ENCODE measurements around the gene PPP1R14D.

The PPP1R14D gene

DNA sequence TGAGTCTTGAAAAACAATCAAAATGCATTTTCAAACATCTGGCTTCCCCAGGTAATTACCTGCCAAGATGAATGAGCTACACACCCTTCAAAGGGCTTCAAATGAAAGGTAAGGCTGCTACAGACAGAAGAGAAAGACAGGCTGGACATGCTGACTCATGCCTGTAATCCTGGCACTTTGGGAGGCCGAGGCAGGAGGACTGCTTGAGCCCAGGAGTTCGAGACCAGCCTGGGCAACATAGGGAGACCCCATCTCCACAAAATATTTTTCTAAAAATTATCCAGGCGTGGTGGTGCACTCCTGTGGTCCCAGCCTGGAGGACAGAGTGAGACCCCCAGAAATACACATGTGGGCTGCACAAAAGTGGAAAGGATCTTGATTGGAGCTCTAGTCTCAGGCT lies 36.1 kb downstream of the PPP1R14D start:
- no peak for DNase-seq (ENCODE audit: low read depth)
- H3K4me3 ChIP-seq (ENCODE audit: low read depth, low read length): no peak overlapping the region

- H3K4me3 ChIP-seq (ENCODE audit: low read depth, low read length): no peak overlapping the region
- DNase-seq (ENCODE audit: low read depth): no peak
Measured at GRCh38 chr15:40790718-40791117, 37.8 kb downstream of the PPP1R14D start.

GRCh38 chr15:40789999-40790398 lies 38.5 kb downstream of the PPP1R14D start:
- DNase-seq (ENCODE audit: low read depth): no peak
- H3K4me3 ChIP-seq (ENCODE audit: low read depth, low read length): no peak overlapping the region

DNA sequence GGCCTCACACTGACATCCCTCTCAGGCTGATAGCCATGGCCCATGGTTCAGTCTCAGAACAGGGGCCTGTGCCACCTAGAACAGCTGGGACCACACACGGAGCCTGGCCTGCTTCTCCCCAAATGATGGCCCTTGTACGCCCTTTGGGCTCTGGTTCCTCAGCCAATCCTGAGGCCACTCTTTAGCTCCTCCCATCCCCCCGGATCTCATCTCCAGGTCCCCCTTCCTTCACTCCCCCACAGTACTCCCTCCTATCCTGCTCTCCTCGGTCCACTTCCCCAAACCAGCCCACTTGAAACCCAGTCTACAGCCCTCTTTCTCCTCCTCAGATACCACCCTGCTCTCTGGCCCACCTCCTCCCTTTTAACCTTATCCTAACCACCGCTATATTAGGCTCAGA lies 39.4 kb downstream of the PPP1R14D start:
- no peak for DNase-seq (ENCODE audit: low read depth)
- H3K4me3 ChIP-seq (ENCODE audit: low read depth, low read length): no peak overlapping the region

DNA sequence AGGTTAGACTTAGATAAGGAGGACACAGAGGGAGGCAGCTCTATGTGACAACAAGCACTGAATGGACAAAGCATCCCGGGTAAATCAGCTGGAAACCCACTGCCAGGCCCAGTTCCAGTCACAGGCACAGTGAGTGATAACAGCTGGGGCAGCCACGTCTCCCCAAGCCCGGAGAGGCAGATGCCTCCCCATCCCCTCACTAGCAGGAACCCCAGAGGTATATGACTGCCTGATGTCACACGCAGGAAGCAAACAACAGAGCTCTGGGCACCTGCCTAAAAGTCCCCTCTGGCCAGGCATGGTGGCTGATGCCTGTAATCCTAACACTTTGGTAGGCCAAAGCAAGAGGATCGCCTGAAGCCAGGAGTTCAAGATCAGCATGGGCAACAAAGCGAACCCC lies 40.5 kb downstream of the PPP1R14D start:
- no peak for DNase-seq (ENCODE audit: low read depth)
- no peak overlapping the region for H3K4me3 ChIP-seq (ENCODE audit: low read depth, low read length)

- peak; percentile 78 for DNase-seq (ENCODE audit: low read depth)
- no peak overlapping the region for H3K4me3 ChIP-seq (ENCODE audit: low read depth, low read length)
Measured at GRCh38 chr15:40787344-40787841, 41.1 kb downstream of the PPP1R14D start.

GRCh38 chr15:40785814-40786213 lies 42.7 kb downstream of the PPP1R14D start:
- DNase-seq (ENCODE audit: low read depth): no peak

DNA sequence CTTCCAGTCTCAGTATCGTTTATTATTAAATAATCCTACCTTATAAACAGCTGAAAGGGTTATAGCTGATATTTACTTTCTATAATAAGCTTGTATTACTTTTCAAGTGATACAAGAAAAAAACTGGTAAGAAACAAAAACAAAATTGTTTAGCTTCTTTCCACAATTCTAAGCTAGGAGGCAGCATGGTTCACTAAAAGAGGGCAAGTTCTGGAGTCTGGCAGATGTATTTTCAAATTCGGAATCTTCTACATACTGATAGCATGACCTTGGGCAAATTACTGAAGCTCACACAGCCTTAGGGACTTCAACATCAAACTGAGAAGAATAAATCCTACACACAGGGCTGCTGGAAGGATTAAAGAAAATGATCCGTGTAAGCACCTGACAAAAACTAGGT lies 43.3 kb downstream of the PPP1R14D start:
- DNase-seq (ENCODE audit: low read depth): no peak
- no peak overlapping the region for H3K4me3 ChIP-seq (ENCODE audit: low read depth, low read length)

More at GRCh38 chr15:40785814-40786213, 42.7 kb downstream of the PPP1R14D start:
- H3K4me3 ChIP-seq (ENCODE audit: low read depth, low read length): no peak overlapping the region

GRCh38 chr15:40782609-40783227 lies 45.8 kb downstream of the PPP1R14D start:
- no peak for DNase-seq (ENCODE audit: low read depth)
- H3K4me3 ChIP-seq (ENCODE audit: low read depth, low read length): no peak overlapping the region

DNA sequence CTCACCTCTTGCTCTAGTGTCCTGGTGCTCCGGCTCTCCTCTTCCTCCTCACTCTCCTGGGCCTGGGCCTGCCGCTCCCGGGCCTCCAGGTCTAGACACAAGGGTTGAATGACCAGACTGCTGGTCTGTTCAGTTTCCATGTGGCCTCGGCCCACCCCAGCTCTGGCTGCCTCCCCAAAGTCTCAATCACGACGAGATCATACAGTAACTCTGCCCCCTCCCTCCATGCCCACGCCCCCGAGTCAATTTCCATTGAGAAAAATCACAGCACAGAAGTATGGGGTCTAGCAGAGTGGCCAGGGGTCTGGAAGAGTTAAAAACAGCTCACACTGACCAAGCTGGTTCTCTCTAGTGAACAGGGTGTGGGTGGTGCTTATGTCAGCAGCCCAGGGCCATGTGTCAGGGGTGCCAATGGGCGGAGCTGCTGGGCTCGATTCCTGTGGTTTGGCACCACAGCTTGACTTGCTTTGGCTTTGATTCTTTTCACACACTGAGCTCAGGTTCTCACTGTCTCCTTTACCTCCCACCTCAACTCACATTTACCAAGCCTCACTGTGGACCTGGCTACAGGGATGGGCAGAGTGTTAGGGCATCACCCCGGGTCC lies 51.9 kb downstream of the PPP1R14D start:
- no peak overlapping the region for H3K4me3 ChIP-seq (ENCODE audit: low read depth, low read length)
- no peak for DNase-seq (ENCODE audit: low read depth)

- DNase-seq (ENCODE audit: low read depth): no peak
- no peak overlapping the region for H3K4me3 ChIP-seq (ENCODE audit: low read depth, low read length)
Measured at GRCh38 chr15:40775740-40776536, 52.6 kb downstream of the PPP1R14D start.

GRCh38 chr15:40775007-40775406 lies 53.5 kb downstream of the PPP1R14D start:
- H3K4me3 ChIP-seq (ENCODE audit: low read depth, low read length): no peak overlapping the region
- no peak for DNase-seq (ENCODE audit: low read depth)

DNA sequence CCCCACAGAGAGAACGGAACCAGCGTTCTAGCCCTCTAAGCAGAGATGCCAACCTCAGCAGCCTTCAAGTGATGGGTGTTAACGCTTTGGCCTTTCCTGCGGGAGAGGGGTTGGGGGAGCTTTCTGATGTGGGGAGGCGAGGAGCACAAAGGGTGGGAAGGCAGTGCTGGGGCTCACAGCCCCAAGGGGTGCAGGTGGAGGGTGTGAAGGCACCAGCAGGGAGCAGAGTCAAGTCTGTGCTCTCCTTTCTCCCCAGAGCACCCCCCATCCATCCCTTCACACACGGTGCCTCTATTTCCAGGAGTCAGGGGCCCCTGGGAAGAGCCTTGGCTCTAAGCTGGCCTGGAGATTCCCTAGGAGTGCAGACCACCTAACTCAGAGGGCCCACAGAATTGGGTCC lies 54.6 kb downstream of the PPP1R14D start:
- DNase-seq (ENCODE audit: low read depth): no peak
- no peak overlapping the region for H3K4me3 ChIP-seq (ENCODE audit: low read depth, low read length)

DNA sequence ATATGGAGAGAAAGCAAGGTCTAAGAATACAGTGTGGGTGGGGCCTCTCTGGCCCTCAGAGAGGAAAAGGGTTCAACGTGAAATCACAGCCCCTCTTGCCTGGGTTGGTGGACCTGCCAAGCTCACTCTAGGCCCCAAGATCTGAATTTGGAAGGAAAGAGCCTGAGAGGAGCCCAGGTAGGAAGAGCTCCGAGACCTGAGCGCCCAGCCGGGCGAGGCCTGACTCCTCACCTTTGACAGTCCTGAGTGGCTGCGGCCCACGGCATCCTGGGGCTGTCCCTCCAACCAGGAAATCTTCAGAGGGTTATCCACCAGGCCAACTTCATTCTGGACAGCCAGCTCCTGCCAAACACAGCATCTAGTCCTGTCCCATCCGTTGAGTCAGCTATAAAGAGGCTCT lies 55.0 kb downstream of the PPP1R14D start:
- DNase-seq (ENCODE audit: low read depth): no peak
- H3K4me3 ChIP-seq (ENCODE audit: low read depth, low read length): no peak overlapping the region

- DNase-seq (ENCODE audit: low read depth): no peak
- H3K4me3 ChIP-seq (ENCODE audit: low read depth, low read length): no peak overlapping the region
Measured at GRCh38 chr15:40772014-40772413, 56.5 kb downstream of the PPP1R14D start.

- no peak for DNase-seq (ENCODE audit: low read depth)
- no peak overlapping the region for H3K4me3 ChIP-seq (ENCODE audit: low read depth, low read length)
Measured at GRCh38 chr15:40771242-40771641, 57.3 kb downstream of the PPP1R14D start.

DNA sequence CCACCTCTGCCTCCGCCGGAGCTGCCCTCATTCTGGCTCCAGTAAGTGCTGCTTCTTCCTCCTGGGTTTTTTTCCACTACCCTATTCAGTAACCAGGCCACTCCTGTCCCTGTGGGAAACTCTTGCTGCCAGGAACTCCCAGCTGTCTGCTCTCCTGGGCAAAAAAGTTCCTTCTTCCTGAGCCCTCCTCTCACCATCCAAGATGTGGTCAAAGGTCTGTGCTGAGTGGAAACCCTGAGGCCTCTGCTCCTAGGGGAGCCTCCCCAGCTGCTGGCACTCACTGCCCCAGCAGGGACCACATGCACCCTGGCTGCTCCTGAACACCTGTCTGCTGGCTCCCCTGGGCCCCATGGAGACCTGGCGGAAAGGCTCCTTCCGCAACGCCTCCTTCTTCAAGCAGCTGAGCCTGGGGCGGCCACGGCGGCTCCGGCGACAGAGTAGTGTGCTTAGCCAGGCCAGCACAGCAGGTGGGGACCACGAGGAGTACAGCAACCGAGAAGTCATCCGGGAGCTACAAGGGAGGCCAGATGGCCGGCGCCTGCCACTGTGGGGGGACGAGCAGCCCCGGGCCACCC lies 58.3 kb downstream of the PPP1R14D start:
- H3K4me3 ChIP-seq (ENCODE audit: low read depth, low read length): no peak overlapping the region

DNA sequence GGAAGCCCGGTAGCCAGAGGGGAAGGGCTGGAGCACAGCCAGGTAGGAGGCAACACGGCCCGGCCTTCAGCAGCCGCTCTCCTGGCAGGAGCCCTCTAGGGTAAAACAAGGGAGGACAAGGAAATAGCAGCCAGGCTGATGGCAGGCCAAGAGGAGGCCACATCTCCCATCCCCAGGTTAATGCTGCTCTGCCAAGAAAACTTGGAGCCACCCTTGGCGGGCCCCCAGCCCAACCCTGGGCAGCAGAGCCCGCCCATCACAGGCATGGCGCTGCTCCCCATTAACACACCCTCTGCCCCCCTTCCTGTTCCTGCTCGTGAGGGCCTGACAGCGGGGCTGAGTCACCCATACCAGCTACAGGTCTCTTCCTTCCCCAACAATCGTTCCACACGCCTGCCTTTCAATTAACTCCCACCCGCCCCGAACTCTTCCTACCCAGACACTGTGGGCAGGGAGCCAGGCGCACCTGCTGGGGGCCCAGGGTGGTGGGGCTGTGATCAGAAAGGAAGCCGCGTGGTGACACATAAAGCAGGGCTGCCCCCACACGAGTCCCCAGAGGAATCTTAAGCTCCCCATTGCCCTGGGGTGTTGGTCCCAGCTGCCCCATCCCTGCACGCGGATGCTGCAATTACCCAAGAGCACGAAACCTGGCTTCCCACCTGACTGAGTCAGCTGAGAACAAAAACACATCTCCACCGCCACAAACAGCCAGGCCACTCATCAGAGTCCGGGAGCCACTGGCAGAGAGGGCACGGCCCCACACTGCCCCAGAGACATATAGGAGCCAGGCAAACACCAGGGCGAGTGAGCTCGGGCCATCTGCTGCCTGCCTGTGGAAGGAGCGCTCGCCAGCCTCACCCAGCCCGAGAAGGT lies 59.0 kb downstream of the PPP1R14D start, which contains the start of gene C15orf62:
Gene C15orf62, plus strand, starts transcription at position 707 of the 873 bp plus-strand sequence. CDS start 516 bp downstream, outside the sequence.
- no peak for DNase-seq (ENCODE audit: low read depth)
- no peak within 1 kb of the TSS for H3K4me3 ChIP-seq (ENCODE audit: low read depth, low read length)

More for the DNA sequence above, 58.3 kb downstream of the PPP1R14D start:
- no peak for DNase-seq (ENCODE audit: low read depth)
